Myocyte (in vitro differentiated cells): ENCODE data around the gene VWA5B2. TPM values are rescaled to one million over a fixed set of nuclear protein-coding genes. Genes with fewer than 3 reads are reported as not detected.

Experiments
- DNase-seq: peaks from one replicate; pipeline ENCODE4 v3.0.0-alpha.2; 2012; ENCODE audit warnings: low read depth
- microRNA counts: library from miRNA; unstranded; fragments of <30 nt; microRNA quantifications from one replicate; lab custom pipeline; 2016
- microRNA-seq: library from miRNA; unstranded; fragments of <30 nt; microRNA quantifications from one replicate; pipeline ENCODE4, GENCODE V29; 2016
- total RNA-seq: library from RNA; depleted of rRNA; stranded (reverse); fragments of >200 nt; gene quantifications from 2 replicates; pipeline ENCODE4 v1.2.3, GENCODE V29; 2014

Gene VWA5B2
- total RNA-seq, 1 donor from 2014 or later = not detected

DNA sequence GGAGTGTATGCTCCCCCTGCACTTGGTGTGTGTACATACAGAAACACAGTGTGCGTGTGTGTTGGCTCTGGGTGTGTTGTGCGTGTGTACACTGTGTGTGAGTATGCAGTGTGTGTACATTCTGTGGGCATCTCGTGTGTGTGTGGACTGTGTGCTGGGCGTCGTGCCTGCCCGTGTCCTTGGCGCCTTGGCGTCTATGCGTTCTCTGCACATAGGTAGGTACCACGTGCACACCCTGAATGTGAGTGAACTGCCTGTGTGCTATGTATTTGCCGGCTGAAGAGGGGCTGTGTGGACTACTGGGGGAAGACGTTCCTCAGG, 46.0 kb downstream of the VWA5B2 start:
- DNase-seq = no peak

DNA sequence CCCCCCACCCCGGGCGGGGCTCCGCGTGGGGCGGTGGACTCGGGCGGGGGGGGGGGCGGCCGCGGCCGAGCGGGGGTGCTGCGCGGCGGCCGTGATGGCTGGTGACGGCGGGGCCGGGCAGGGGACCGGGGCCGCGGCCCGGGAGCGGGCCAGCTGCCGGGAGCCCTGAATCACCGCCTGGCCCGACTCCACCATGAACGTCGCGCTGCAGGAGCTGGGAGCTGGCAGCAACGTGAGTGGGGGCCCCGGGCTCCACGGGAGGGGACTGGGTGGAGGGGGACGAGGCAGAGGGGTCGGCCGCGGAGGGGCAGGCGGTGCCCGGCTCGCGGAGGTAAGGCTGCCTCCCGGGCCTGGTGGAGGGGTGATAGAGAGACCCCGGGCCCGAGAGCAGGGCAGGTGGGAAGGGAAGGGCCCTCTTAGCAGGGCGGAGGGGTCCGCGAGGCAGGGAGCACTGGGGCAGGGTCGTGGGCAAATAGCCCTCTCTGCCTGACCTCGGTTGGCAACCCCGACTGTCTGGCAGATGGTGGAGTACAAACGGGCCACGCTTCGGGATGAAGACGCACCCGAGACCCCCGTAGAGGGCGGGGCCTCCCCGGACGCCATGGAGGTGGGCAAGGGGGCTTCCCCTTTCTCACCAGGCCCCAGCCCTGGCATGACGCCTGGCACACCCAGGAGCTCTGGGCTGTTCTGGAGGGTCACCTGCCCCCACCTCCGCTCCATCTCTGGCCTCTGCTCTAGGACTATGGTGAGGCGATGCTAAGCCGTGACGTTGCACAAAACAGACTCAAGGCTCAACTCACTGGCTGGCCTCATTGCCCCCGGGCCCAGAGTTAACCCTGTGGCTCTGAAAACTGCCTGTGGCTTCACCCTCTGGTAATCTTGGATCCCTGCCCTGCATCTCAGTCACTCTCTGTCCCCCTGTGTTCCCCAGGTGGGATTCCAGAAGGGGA, 46.9 kb downstream of the VWA5B2 start, which contains the start of gene ECE2:
Gene ECE2 (plus strand): TSS at position 62 of the 950 bp plus-strand sequence. CDS start 132 bp downstream, at position 194.
- DNase-seq = no peak

DNA sequence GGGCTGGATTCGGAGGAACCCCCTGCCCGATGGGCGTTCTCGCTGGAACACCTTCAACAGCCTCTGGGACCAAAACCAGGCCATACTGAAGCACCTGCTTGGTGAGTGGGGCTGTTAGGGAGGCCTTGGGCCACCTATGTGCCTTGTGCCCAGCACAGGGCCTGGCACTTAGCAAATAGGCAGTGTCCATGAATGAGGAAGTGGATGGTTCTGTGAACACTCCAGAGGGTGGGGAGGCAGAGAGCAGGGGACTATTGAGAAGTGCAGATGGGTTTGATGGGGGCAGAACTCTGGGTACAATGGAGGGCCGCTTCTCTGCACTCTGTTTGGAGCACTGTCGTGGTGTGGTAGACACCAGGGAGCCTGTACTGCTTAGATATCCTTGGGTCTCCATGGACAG, 48.0 kb downstream of the VWA5B2 start:
- no peak for DNase-seq

DNA sequence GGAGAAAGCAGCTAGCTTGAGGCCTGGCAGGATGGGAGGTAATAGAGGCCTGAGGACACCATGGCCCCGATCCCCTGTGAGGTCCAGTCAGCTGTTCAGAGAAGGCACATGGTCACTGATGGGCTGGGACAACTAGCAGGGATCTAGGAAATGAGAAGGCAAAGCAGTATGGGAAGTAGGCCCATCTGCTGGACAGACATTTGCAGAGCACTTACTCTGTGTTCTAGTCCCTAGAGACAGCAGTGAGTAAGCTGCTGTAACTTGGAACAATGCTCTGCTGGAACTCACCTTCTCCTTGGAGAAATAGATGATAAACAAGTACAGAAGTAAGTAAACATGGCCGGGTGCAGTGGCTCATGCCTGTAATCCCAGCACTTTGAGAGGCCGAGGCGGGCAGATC, 53.6 kb downstream of the VWA5B2 start:
- no peak for DNase-seq

DNA sequence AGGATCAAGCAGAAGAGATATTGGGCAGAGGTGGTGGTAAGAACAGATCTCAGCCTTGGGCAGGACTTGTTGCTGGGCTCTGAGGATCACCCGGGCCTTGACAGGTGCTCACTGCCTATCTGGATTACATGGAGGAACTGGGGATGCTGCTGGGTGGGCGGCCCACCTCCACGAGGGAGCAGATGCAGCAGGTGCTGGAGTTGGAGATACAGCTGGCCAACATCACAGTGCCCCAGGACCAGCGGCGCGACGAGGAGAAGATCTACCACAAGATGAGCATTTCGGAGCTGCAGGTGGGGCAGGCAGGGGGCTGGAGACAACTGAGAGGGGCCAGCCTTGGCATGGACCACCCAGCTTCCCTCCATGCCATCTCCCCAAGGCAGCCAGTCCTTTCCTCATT, 54.3 kb downstream of the VWA5B2 start:
- DNase-seq = no peak

DNA sequence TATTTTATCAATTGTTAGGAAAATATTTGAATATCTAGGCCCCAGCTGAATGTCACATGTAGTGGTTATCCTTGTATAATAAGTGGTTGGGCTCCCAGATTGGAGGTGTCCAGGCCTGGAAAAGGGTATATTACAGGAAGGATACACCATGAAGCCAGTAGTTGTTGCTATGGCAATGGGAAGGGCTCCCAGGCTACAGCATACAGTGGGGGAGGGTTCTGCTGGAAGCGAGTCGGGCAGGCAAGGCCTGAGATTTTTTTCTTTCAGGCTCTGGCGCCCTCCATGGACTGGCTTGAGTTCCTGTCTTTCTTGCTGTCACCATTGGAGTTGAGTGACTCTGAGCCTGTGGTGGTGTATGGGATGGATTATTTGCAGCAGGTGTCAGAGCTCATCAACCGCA, 55.3 kb downstream of the VWA5B2 start:
- peak; percentile 59 for DNase-seq

DNA sequence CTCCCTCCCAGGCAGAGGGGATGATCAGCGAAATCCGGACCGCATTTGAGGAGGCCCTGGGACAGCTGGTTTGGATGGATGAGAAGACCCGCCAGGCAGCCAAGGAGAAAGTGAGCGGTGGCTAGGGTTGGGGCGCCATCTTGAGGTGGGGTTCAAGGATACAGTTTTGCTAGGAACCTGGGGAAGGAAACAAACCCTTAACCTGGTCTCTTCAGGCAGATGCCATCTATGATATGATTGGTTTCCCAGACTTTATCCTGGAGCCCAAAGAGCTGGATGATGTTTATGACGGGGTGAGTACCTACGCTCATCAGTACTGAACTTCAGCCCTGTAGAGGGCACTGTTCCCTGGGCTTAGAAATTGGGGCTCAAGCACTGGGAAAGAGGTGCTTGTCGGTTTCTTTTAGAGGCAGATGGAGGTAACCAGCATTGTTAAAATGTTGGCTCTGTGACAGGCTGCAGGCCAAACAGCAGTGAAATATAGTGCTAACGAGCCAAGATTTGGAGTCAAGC, 60.1 kb downstream of the VWA5B2 start:
- DNase-seq = peak; percentile 73

DNA sequence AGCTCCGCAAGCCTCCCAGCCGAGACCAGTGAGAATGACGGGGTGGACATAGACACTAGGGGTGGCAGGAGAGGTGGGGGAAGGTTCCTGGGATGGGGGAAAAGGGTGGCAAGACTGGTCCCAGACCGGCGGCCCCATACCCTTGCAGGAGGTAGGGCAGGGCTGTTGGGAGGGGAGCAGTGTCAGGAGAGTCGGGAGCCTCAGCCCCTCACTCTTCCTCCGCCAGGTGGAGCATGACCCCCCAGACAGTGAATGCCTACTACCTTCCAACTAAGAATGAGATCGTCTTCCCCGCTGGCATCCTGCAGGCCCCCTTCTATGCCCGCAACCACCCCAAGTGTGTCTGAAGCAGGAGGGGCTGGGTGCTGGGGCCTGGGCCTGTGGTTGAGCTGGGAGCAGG, 60.9 kb downstream of the VWA5B2 start:
- no peak for DNase-seq

DNA sequence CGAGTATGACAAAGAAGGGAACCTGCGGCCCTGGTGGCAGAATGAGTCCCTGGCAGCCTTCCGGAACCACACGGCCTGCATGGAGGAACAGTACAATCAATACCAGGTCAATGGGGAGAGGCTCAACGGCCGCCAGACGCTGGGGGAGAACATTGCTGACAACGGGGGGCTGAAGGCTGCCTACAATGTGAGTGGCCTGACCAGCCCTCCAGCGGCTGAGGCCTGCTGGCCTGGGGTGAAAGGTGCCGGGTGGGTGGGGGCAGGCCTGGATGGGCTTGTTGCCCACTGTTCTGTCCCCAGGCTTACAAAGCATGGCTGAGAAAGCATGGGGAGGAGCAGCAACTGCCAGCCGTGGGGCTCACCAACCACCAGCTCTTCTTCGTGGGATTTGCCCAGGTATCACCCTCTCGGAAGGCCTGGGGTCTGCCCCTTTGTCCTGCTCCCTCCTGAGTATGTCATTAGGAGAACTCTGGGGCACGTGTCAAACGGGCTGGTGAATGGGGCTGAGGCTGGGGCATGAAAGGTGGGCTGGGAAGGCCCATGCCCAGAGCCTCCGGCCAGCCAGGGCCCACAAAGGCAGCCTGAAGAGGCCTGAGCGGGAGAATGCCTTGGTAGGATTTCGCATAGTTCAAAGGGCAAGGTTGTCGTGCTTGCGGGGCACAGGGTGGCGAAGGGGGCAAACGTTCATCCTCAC, 61.8 kb downstream of the VWA5B2 start:
- no peak for DNase-seq

MicroRNAs within 50 kb of the gene (microRNA counts, 767-probe panel; counts per million panel counts)
- microRNA hsa-miR-1224-3p (lab: Ali Mortazavi, UCI) (not detected), microRNA hsa-miR-1224-5p (lab: Ali Mortazavi, UCI) (not detected)

Small RNA genes within 50 kb of the gene (microRNA-seq; reads per million reads assigned to microRNA genes)
- gene MIR1224 = not detected

Other genes with a start within 250 kb of the VWA5B2 start
- gene ABCC5, start 211.7 kb upstream of the VWA5B2 start, total RNA-seq = 15.5 and 16.7 TPM in 2 replicates
- not detected in 2 replicates for gene HTR3D, start 197.8 kb upstream of the VWA5B2 start, total RNA-seq
- gene HTR3C, start 176.5 kb upstream of the VWA5B2 start, total RNA-seq = not detected in 2 replicates
- 3.1 and 7.1 TPM in 2 replicates for gene HTR3E, start 132.5 kb upstream of the VWA5B2 start, total RNA-seq
- gene EIF2B5, start 94.2 kb upstream of the VWA5B2 start, total RNA-seq = 53.7 and 54.3 TPM in 2 replicates
- gene DVL3, start 74.2 kb upstream of the VWA5B2 start, total RNA-seq = 119 and 139 TPM in 2 replicates
- gene AP2M1, start 54.7 kb upstream of the VWA5B2 start, total RNA-seq = 329 and 375 TPM in 2 replicates
- 50.1 and 52.8 TPM in 2 replicates for gene ABCF3, start 43.4 kb upstream of the VWA5B2 start, total RNA-seq
- 55.0 and 77.6 TPM in 2 replicates for gene ALG3, start 19.4 kb downstream of the VWA5B2 start, total RNA-seq
- gene EEF1AKMT4, start 20.1 kb downstream of the VWA5B2 start, total RNA-seq = 2.8 and 3.6 TPM in 2 replicates
- not detected in 2 replicates for gene CAMK2N2, start 32.0 kb downstream of the VWA5B2 start, total RNA-seq
- not detected in 2 replicates for gene ECE2, start 46.4 kb downstream of the VWA5B2 start, total RNA-seq
- 480 and 540 TPM in 2 replicates for gene PSMD2, start 69.7 kb downstream of the VWA5B2 start, total RNA-seq
- gene EIF4G1, start 85.0 kb downstream of the VWA5B2 start, total RNA-seq = 358 and 371 TPM in 2 replicates
- 14.2 and 15.5 TPM in 2 replicates for gene FAM131A, start 108.0 kb downstream of the VWA5B2 start, total RNA-seq
- gene CLCN2, start 132.0 kb downstream of the VWA5B2 start, total RNA-seq = 1.8 and 3.4 TPM in 2 replicates
- 77.1 and 87.4 TPM in 2 replicates for gene POLR2H, start 132.1 kb downstream of the VWA5B2 start, total RNA-seq
- gene THPO, start 148.6 kb downstream of the VWA5B2 start, total RNA-seq = 0.16 TPM in 1 of 2 replicates, not detected in the other
- 8.4 and 18.8 TPM in 2 replicates for gene CHRD, start 150.5 kb downstream of the VWA5B2 start, total RNA-seq